GM12878 (cell line): ENCODE results near the gene SURF4. TPM values are rescaled to one million over a fixed set of nuclear protein-coding genes. Genes with fewer than 3 reads are reported as not detected.

Experiments
- ATAC-seq: fragments of 200-7000 bp; cut with Tn5 transposase; 3 replicates; pipeline ENCODE4 v1.9.1; 2020; ENCODE audit warnings: mild to moderate bottlenecking, moderate library complexity
- BruUV-seq: library from RNA; stranded (reverse); fragments of 400-500 nt; replicated peaks from 2 replicates; lab custom pipeline; 2021; lab: Mats Ljungman, UMichigan
- CTCF ChIA-PET: fragments of 300-600 bp; sonication (Branson Sonifier 250); formaldehyde crosslinking; extraction: SDS; loops from one replicate; lab custom pipeline; 2021; ENCODE audit warnings: inconsistent platforms; lab: Yijun Ruan, JAX
- POLR2A ChIA-PET: fragments of 350-600 bp; formaldehyde crosslinking; extraction: SDS; loops from one replicate; lab custom pipeline; 2021; ENCODE audit warnings: inconsistent platforms; lab: Charles Lee
- RAD21 ChIA-PET: fragments of 300-600 bp; sonication (Branson Sonifier 250); formaldehyde crosslinking; loops from one replicate; lab custom pipeline; 2023; ENCODE audit warnings: antibody characterized with exemption; ENCODE audit not compliant: unreplicated experiment; lab: Charles Lee
- SMC1A ChIA-PET: fragments of 300-600 bp; sonication (Branson Sonifier 250); formaldehyde crosslinking; loops from one replicate; lab custom pipeline; 2023; ENCODE audit not compliant: unreplicated experiment, uncharacterized antibody; lab: Charles Lee
- DNase-seq: peaks from one replicate; pipeline ENCODE4 v3.0.0-alpha.2; 2011; ENCODE audit warnings: low read depth, low spot score
- FAIRE-seq: peaks from 3 replicates; lab custom pipeline; 2011; peaks lifted over from hg19 to GRCh38; lab: Jason Lieb, UNC
- H2AFZ ChIP-seq: 2 replicates; pipeline ENCODE4 v1.6.0; 2011; ENCODE audit warnings: low read depth, low read length, control low read depth; ENCODE audit not compliant: control insufficient read depth
- H3K27ac ChIP-seq: 2 replicates; pipeline ENCODE4 v1.5.1; 2011; ENCODE audit warnings: control low read depth; ENCODE audit not compliant: control insufficient read depth, insufficient read depth
- H3K27me3 ChIP-seq, 2 experiments: replicated peaks in 1 of 2; 2 replicates each; pipeline versions ENCODE4 v1.6.0 to v1.6.1; 2011; ENCODE audit warnings: low read length in 1 of 2; ENCODE audit not compliant: control insufficient read depth in 2 of 2, insufficient read depth in 2 of 2
- H3K36me3 ChIP-seq, 2 experiments: 2 replicates each; pipeline ENCODE4 v1.5.1; 2011; ENCODE audit warnings: low read length in 1 of 2; ENCODE audit not compliant: control insufficient read depth in 2 of 2, insufficient read depth in 2 of 2
- H3K4me1 ChIP-seq: 2 replicates; pipeline ENCODE4 v1.6.1; 2011; ENCODE audit warnings: mild to moderate bottlenecking, low read length, moderate library complexity, mixed read lengths; ENCODE audit not compliant: control insufficient read depth, insufficient read depth
- H3K4me2 ChIP-seq: 2 replicates; pipeline ENCODE4 v1.6.0; 2011; ENCODE audit warnings: control low read depth; ENCODE audit not compliant: control insufficient read depth, insufficient read depth
- H3K4me3 ChIP-seq: fragments of 200-600 bp; sonication (generic); 2 replicates; pipeline ENCODE4 v1.5.1; 2016
- H3K79me2 ChIP-seq: 2 replicates; pipeline ENCODE4 v1.6.0; 2011; ENCODE audit warnings: low read length; ENCODE audit not compliant: control insufficient read depth, insufficient read depth
- H3K9ac ChIP-seq: 2 replicates; pipeline ENCODE4 v1.8.0; 2011; ENCODE audit warnings: low read length, control low read depth, mixed read lengths; ENCODE audit not compliant: control insufficient read depth, insufficient read depth
- H3K9me3 ChIP-seq: replicated peaks from 3 replicates; pipeline ENCODE4 v1.5.1; 2011; ENCODE audit warnings: mild to moderate bottlenecking, low read length; ENCODE audit not compliant: control insufficient read depth, insufficient read depth
- H4K20me1 ChIP-seq: 2 replicates; pipeline ENCODE4 v1.6.0; 2011; ENCODE audit not compliant: control insufficient read depth, insufficient read depth
- E2F8 ChIP-seq: fragments of 450-650 bp; IDR thresholded peaks from 2 replicates; pipeline ENCODE4 v1.6.1; 2018; ENCODE audit warnings: mild to moderate bottlenecking, low read depth, moderate library complexity; ENCODE audit not compliant: partially characterized antibody
- ESRRA ChIP-seq: IDR thresholded peaks from 2 replicates; pipeline ENCODE4 v1.6.1; 2012; ENCODE audit warnings: mild to moderate bottlenecking, low read length, improper control_type of control experiment
- FOXM1 ChIP-seq: IDR thresholded peaks from 2 replicates; pipeline ENCODE4 v1.6.1; 2012; ENCODE audit warnings: low read depth, mild to moderate bottlenecking, inconsistent platforms, low read length, moderate library complexity
- HCFC1 ChIP-seq: fragments of 150-350 bp; IDR thresholded peaks from 2 replicates; pipeline ENCODE4 v1.6.1; 2014; ENCODE audit warnings: low read length
- IKZF1 ChIP-seq: fragments of 450-650 bp; conservative IDR thresholded peaks from 2 replicates; pipeline ENCODE4 v1.6.1; 2017; ENCODE audit warnings: antibody characterized with exemption, mild to moderate bottlenecking
- IRF3 ChIP-seq: fragments of 450-650 bp; IDR thresholded peaks from 2 replicates; pipeline ENCODE4 v1.6.1; 2014; ENCODE audit warnings: mild to moderate bottlenecking
- JUNB ChIP-seq: IDR thresholded peaks from 2 replicates; pipeline ENCODE4 v1.6.1; 2016; ENCODE audit warnings: antibody characterized with exemption, mild to moderate bottlenecking
- KLF5 ChIP-seq: fragments of 450-650 bp; IDR thresholded peaks from 2 replicates; pipeline ENCODE4 v1.6.1; 2014; ENCODE audit warnings: mild to moderate bottlenecking; ENCODE audit not compliant: partially characterized antibody
- LARP7 ChIP-seq: fragments of 450-650 bp; IDR thresholded peaks from 2 replicates; pipeline ENCODE4 v1.6.1; 2017; ENCODE audit warnings: mild to moderate bottlenecking
- MXI1 ChIP-seq: fragments of 150-350 bp; IDR thresholded peaks from 2 replicates; pipeline ENCODE4 v1.6.1; 2011; ENCODE audit warnings: low read depth, mild to moderate bottlenecking, inconsistent platforms, low read length, improper control_type of control experiment
- NFIC ChIP-seq: IDR thresholded peaks from 2 replicates; pipeline ENCODE4 v1.6.1; 2012; ENCODE audit warnings: low read depth, mild to moderate bottlenecking, inconsistent platforms, low read length, moderate library complexity
- NR2C1 ChIP-seq: fragments of 450-650 bp; IDR thresholded peaks from 2 replicates; pipeline ENCODE4 v1.6.1; 2017; ENCODE audit warnings: antibody characterized with exemption, mild to moderate bottlenecking, moderate library complexity
- POU2F2 ChIP-seq: IDR thresholded peaks from 3 replicates; pipeline ENCODE4 v1.6.1; 2011; ENCODE audit warnings: low read depth, mild to moderate bottlenecking, low read length, borderline replicate concordance
- RELA ChIP-seq: fragments of 450-650 bp; IDR thresholded peaks from 2 replicates; pipeline ENCODE4 v1.8.0; 2014; ENCODE audit warnings: borderline replicate concordance; ENCODE audit not compliant: partially characterized antibody
- SPI1 ChIP-seq: IDR thresholded peaks from 2 replicates; pipeline ENCODE4 v1.6.1; 2011; ENCODE audit warnings: low read depth, mild to moderate bottlenecking, low read length, moderate library complexity, borderline replicate concordance; ENCODE audit not compliant: insufficient read depth
- TAF1 ChIP-seq: IDR thresholded peaks from 2 replicates; pipeline ENCODE4 v1.6.1; 2011; ENCODE audit warnings: mild to moderate bottlenecking, low read depth, low read length, borderline replicate concordance
- TCF7 ChIP-seq: IDR thresholded peaks from 2 replicates; pipeline ENCODE4 v1.6.1; 2014; ENCODE audit warnings: antibody characterized with exemption, borderline replicate concordance
- WGBS: methylation state at CpG from one replicate; pipeline ENCODE4 v1.1.6; 2016; ENCODE audit warnings: low lambda C conversion rate; ENCODE audit not compliant: insufficient replicate concordance, insufficient coverage; ENCODE audit errors: missing lambda C conversion rate; 5-methylcytosine and 5-hydroxymethylcytosine counted together
- in situ Hi-C: fragments of 300-500 bp; cut with MboI; formaldehyde crosslinking; loops from 9 replicates; pipeline ENCODE4 v1.14.3; 2018; ENCODE audit warnings: mixed read lengths
- intact Hi-C: fragments of 100-400 bp; cut with micrococcal nuclease; formaldehyde crosslinking; loops from one replicate; pipeline ENCODE4 v1.14.2; 2022; ENCODE audit not compliant: unreplicated experiment
- polyA plus RNA-seq, 11 experiments: library from polyadenylated mRNA; depleted of rRNA in 4 of 11; unstranded in 6 of 11; stranded (reverse) in 5 of 11; fragments of >200 nt; fragmentation: Nextera tagmentation in 4 of 11; fragmentation: Illumina TruSeq in 1 of 11; extraction: Ambion mirVana in 4 of 11; extraction: Trizol in 1 of 11; gene quantifications; 1 replicate in 1 of 11; 2 replicates in 10 of 11; pipeline versions ENCODE4 v1.2.1 to v1.2.3, GENCODE V29; 2011 to 2016; ENCODE audit warnings: inconsistent platforms in 2 of 11, missing spikeins in 2 of 11, low read depth in 1 of 11
- small RNA-seq: library from RNA; depleted of rRNA; stranded (forward); fragments of <200 nt; gene quantifications from one replicate; pipeline ENCODE3, GENCODE V24; 2014
- total RNA-seq, 4 experiments: library from RNA; depleted of rRNA in 3 of 4; stranded (reverse); fragments of >200 nt in 3 of 4; fragmentation: Illumina TruSeq in 1 of 4; extraction: Trizol in 1 of 4; gene quantifications; 2 replicates each; pipeline versions ENCODE4 v1.2.1 to v1.2.3, GENCODE V29; 2013 to 2021

The SURF4 gene
- total and polyA plus RNA-seq, 10 of the 15 experiments (the other 5 are each of a cell fraction or from before 2014, with no cell fraction given) = 6.4 to 134 (median 78.7) TPM

GRCh38 chr9:133315997-133316396 is 59.9 kb downstream of the SURF4 start:
- ChIA-PET SMC1A (no interaction called here), CTCF (no interaction called here), RAD21 (no interaction called here), POLR2A (no interaction called here)
- Histone ChIP-seq H3K4me1 (no peaks in the 10 kb centered on the region), H3K9me3 (no peaks in the 10 kb centered on the region), H3K27ac (no peak overlapping the region), H3K36me3 (no peaks in the 10 kb centered on the region), H3K27me3 (no peaks in the 10 kb centered on the region), H4K20me1 (no peaks in the 10 kb centered on the region), H3K4me3 (no peak overlapping the region), H2AFZ (no peak overlapping the region), H3K9ac (no peak overlapping the region), H3K4me2 (no peak overlapping the region), H3K79me2 (no peaks in the 10 kb centered on the region)
- intact Hi-C loops = no loop called here
- FAIRE-seq = no peak
- in situ Hi-C loops = no loop called here
- DNase-seq = no peak
- TF ChIP-seq FOXM1 = no peak
- no peak for TF ChIP-seq IRF3
- TF ChIP-seq NR2C1 = no peak
- no peak for TF ChIP-seq KLF5
- no peak for TF ChIP-seq JUNB
- TF ChIP-seq RELA = no peak
- no peak for TF ChIP-seq HCFC1
- no peak for TF ChIP-seq POU2F2
- TF ChIP-seq E2F8 = no peak
- TF ChIP-seq SPI1 = no peak
- no peak for TF ChIP-seq LARP7
- no peak for TF ChIP-seq TAF1
- TF ChIP-seq IKZF1 = no peak
- TF ChIP-seq NFIC = no peak
- TF ChIP-seq TCF7 = no peak
- no peak for TF ChIP-seq MXI1
- no peak for TF ChIP-seq ESRRA
- ATAC-seq = no peak
- 13% methylated on average over 2 of the region's 2 CpGs for WGBS
- no TSS peak for BruUV-seq

Small RNA genes within 50 kb of the gene (small RNA-seq; reads per million reads assigned to genes)
- gene RF00019 (not detected), gene SNORD24 (not detected), gene SNORD36A (not detected), gene SNORD36B (not detected), gene SNORD36C (not detected)

Other genes with a start within 250 kb of the SURF4 start
Only the 7 nearest of the 16 such genes appear.
- 18.5 and 18.8 TPM in 2 replicates for gene SURF6, start 39.9 kb downstream of the SURF4 start, total RNA-seq (2014; rRNA removed)
- 10.7 and 11.4 TPM in 2 replicates for gene SURF6, start 39.9 kb downstream of the SURF4 start, total RNA-seq (2014; rRNA removed; fragmentation: Illumina TruSeq; extraction: Trizol)
- 25.7 and 27.2 TPM in 2 replicates for gene SURF6, start 39.9 kb downstream of the SURF4 start, total RNA-seq (2021)
- 5.8 and 8.7 TPM in 2 replicates for gene SURF6, start 39.9 kb downstream of the SURF4 start, polyA plus RNA-seq (2011; rRNA removed)
- gene SURF6, start 39.9 kb downstream of the SURF4 start, polyA plus RNA-seq (2014; fragmentation: Illumina TruSeq; extraction: Trizol) = 5.4 and 9.4 TPM in 2 replicates
- 1 to 10 TPM; 2.2 to 3.0 TPM for gene SURF6, start 39.9 kb downstream of the SURF4 start, polyA plus RNA-seq (2014; fragmentation: Nextera tagmentation; extraction: Ambion mirVana)
- 23.0 and 23.2 TPM in 2 replicates for gene SURF6, start 39.9 kb downstream of the SURF4 start, polyA plus RNA-seq (2014; rRNA removed)
- gene SURF6, start 39.9 kb downstream of the SURF4 start, polyA plus RNA-seq (2016; fragmentation: Nextera tagmentation; extraction: Ambion mirVana) = 10 to 100 TPM; 24.6 to 26.4 TPM
- 21.5 and 25.5 TPM in 2 replicates for gene MED22, start 27.9 kb downstream of the SURF4 start, total RNA-seq (2014; rRNA removed)
- gene MED22, start 27.9 kb downstream of the SURF4 start, total RNA-seq (2014; rRNA removed; fragmentation: Illumina TruSeq; extraction: Trizol) = 13.4 and 15.4 TPM in 2 replicates
- gene MED22, start 27.9 kb downstream of the SURF4 start, total RNA-seq (2021) = 31.8 and 35.4 TPM in 2 replicates
- gene MED22, start 27.9 kb downstream of the SURF4 start, polyA plus RNA-seq (2011; rRNA removed) = 10.6 and 26.1 TPM in 2 replicates
- gene MED22, start 27.9 kb downstream of the SURF4 start, polyA plus RNA-seq (2014; fragmentation: Illumina TruSeq; extraction: Trizol) = 6.2 and 15.0 TPM in 2 replicates
- gene MED22, start 27.9 kb downstream of the SURF4 start, polyA plus RNA-seq (2014; fragmentation: Nextera tagmentation; extraction: Ambion mirVana) = 1 to 10 TPM; 1.4 to 3.4 TPM
- gene MED22, start 27.9 kb downstream of the SURF4 start, polyA plus RNA-seq (2014; rRNA removed) = 42.0 and 42.1 TPM in 2 replicates
- 10 to 100 TPM; 24.3 to 25.0 TPM for gene MED22, start 27.9 kb downstream of the SURF4 start, polyA plus RNA-seq (2016; fragmentation: Nextera tagmentation; extraction: Ambion mirVana)
- 3,012 and 3,152 TPM in 2 replicates for gene RPL7A, start 27.8 kb downstream of the SURF4 start, total RNA-seq (2014; rRNA removed)
- 4,456 and 4,552 TPM in 2 replicates for gene RPL7A, start 27.8 kb downstream of the SURF4 start, total RNA-seq (2014; rRNA removed; fragmentation: Illumina TruSeq; extraction: Trizol)
- 3,952 and 4,036 TPM in 2 replicates for gene RPL7A, start 27.8 kb downstream of the SURF4 start, total RNA-seq (2021)
- gene RPL7A, start 27.8 kb downstream of the SURF4 start, polyA plus RNA-seq (2011; rRNA removed) = 2,241 and 2,769 TPM in 2 replicates
- gene RPL7A, start 27.8 kb downstream of the SURF4 start, polyA plus RNA-seq (2014; fragmentation: Illumina TruSeq; extraction: Trizol) = 5,018 and 5,193 TPM in 2 replicates
- gene RPL7A, start 27.8 kb downstream of the SURF4 start, polyA plus RNA-seq (2014; fragmentation: Nextera tagmentation; extraction: Ambion mirVana) = 1,000 to 10,000 TPM; 3,258 to 3,500 TPM
- gene RPL7A, start 27.8 kb downstream of the SURF4 start, polyA plus RNA-seq (2014; rRNA removed) = 3,393 and 3,435 TPM in 2 replicates
- 100 to 1,000 TPM; 917 to 932 TPM for gene RPL7A, start 27.8 kb downstream of the SURF4 start, polyA plus RNA-seq (2016; fragmentation: Nextera tagmentation; extraction: Ambion mirVana)
- gene SURF1, start 19.6 kb downstream of the SURF4 start, total RNA-seq (2014; rRNA removed) = 20.1 and 23.1 TPM in 2 replicates
- gene SURF1, start 19.6 kb downstream of the SURF4 start, total RNA-seq (2014; rRNA removed; fragmentation: Illumina TruSeq; extraction: Trizol) = 17.7 and 17.9 TPM in 2 replicates
- gene SURF1, start 19.6 kb downstream of the SURF4 start, total RNA-seq (2021) = 27.6 and 27.9 TPM in 2 replicates
- gene SURF1, start 19.6 kb downstream of the SURF4 start, polyA plus RNA-seq (2011; rRNA removed) = 25.4 and 31.6 TPM in 2 replicates
- gene SURF1, start 19.6 kb downstream of the SURF4 start, polyA plus RNA-seq (2014; fragmentation: Illumina TruSeq; extraction: Trizol) = 21.2 and 22.8 TPM in 2 replicates
- 10 to 100 TPM; 19.2 to 34.6 TPM for gene SURF1, start 19.6 kb downstream of the SURF4 start, polyA plus RNA-seq (2014; fragmentation: Nextera tagmentation; extraction: Ambion mirVana)
- 31.5 and 32.3 TPM in 2 replicates for gene SURF1, start 19.6 kb downstream of the SURF4 start, polyA plus RNA-seq (2014; rRNA removed)
- 10 to 100 TPM; 45.6 to 46.4 TPM for gene SURF1, start 19.6 kb downstream of the SURF4 start, polyA plus RNA-seq (2016; fragmentation: Nextera tagmentation; extraction: Ambion mirVana)
- gene SURF2, start 19.5 kb downstream of the SURF4 start, total RNA-seq (2014; rRNA removed) = 25.6 and 31.3 TPM in 2 replicates
- 12.8 and 18.2 TPM in 2 replicates for gene SURF2, start 19.5 kb downstream of the SURF4 start, total RNA-seq (2014; rRNA removed; fragmentation: Illumina TruSeq; extraction: Trizol)
- gene SURF2, start 19.5 kb downstream of the SURF4 start, total RNA-seq (2021) = 19.4 and 23.4 TPM in 2 replicates
- gene SURF2, start 19.5 kb downstream of the SURF4 start, polyA plus RNA-seq (2011; rRNA removed) = 7.5 and 12.1 TPM in 2 replicates
- 5.3 and 10.0 TPM in 2 replicates for gene SURF2, start 19.5 kb downstream of the SURF4 start, polyA plus RNA-seq (2014; fragmentation: Illumina TruSeq; extraction: Trizol)
- 1 to 10 TPM; 4.0 to 7.6 TPM for gene SURF2, start 19.5 kb downstream of the SURF4 start, polyA plus RNA-seq (2014; fragmentation: Nextera tagmentation; extraction: Ambion mirVana)
- gene SURF2, start 19.5 kb downstream of the SURF4 start, polyA plus RNA-seq (2014; rRNA removed) = 37.3 and 42.5 TPM in 2 replicates
- gene SURF2, start 19.5 kb downstream of the SURF4 start, polyA plus RNA-seq (2016; fragmentation: Nextera tagmentation; extraction: Ambion mirVana) = 10 to 100 TPM; 37.8 to 41.7 TPM
- gene STKLD1, start 306 bp upstream of the SURF4 start, total RNA-seq (2014; rRNA removed) = 0.40 and 0.44 TPM in 2 replicates
- 0.23 TPM in 1 of 2 replicates, not detected in the other for gene STKLD1, start 306 bp upstream of the SURF4 start, total RNA-seq (2014; rRNA removed; fragmentation: Illumina TruSeq; extraction: Trizol)
- gene STKLD1, start 306 bp upstream of the SURF4 start, total RNA-seq (2021) = 0.35 TPM in 1 of 2 replicates, not detected in the other
- gene STKLD1, start 306 bp upstream of the SURF4 start, polyA plus RNA-seq (2011; rRNA removed) = 0.34 and 0.48 TPM in 2 replicates
- gene STKLD1, start 306 bp upstream of the SURF4 start, polyA plus RNA-seq (2014; fragmentation: Illumina TruSeq; extraction: Trizol) = 0.40 TPM in 1 of 2 replicates, not detected in the other
- under 1 TPM in 1 of 2 experiments, not detected in 1; 0.24 TPM for gene STKLD1, start 306 bp upstream of the SURF4 start, polyA plus RNA-seq (2014; fragmentation: Nextera tagmentation; extraction: Ambion mirVana)
- gene STKLD1, start 306 bp upstream of the SURF4 start, polyA plus RNA-seq (2014; rRNA removed) = 0.37 TPM in 1 of 2 replicates, not detected in the other
- under 1 TPM; 0.07 to 0.13 TPM for gene STKLD1, start 306 bp upstream of the SURF4 start, polyA plus RNA-seq (2016; fragmentation: Nextera tagmentation; extraction: Ambion mirVana)
- 31.5 and 33.3 TPM in 2 replicates for gene REXO4, start 42.0 kb upstream of the SURF4 start, total RNA-seq (2014; rRNA removed)
- gene REXO4, start 42.0 kb upstream of the SURF4 start, total RNA-seq (2014; rRNA removed; fragmentation: Illumina TruSeq; extraction: Trizol) = 16.5 and 20.9 TPM in 2 replicates
- 42.1 and 43.9 TPM in 2 replicates for gene REXO4, start 42.0 kb upstream of the SURF4 start, total RNA-seq (2021)
- 23.8 and 27.7 TPM in 2 replicates for gene REXO4, start 42.0 kb upstream of the SURF4 start, polyA plus RNA-seq (2011; rRNA removed)
- 16.4 and 24.8 TPM in 2 replicates for gene REXO4, start 42.0 kb upstream of the SURF4 start, polyA plus RNA-seq (2014; fragmentation: Illumina TruSeq; extraction: Trizol)
- 1 to 10 TPM; 2.7 to 8.4 TPM for gene REXO4, start 42.0 kb upstream of the SURF4 start, polyA plus RNA-seq (2014; fragmentation: Nextera tagmentation; extraction: Ambion mirVana)
- gene REXO4, start 42.0 kb upstream of the SURF4 start, polyA plus RNA-seq (2014; rRNA removed) = 37.9 and 39.6 TPM in 2 replicates
- 10 to 100 TPM; 34.0 to 38.9 TPM for gene REXO4, start 42.0 kb upstream of the SURF4 start, polyA plus RNA-seq (2016; fragmentation: Nextera tagmentation; extraction: Ambion mirVana)